HUES48 (cell line): ENCODE data around the gene TBC1D22A.

Source experiments
- H3K27ac ChIP-seq: one replicate; pipeline ENCODE4 v1.7.0; 2013; ENCODE audit warnings: low read depth, low read length, inconsistent platforms
- H3K27me3 ChIP-seq: 2 replicates; pipeline ENCODE4 v1.6.1; 2013; ENCODE audit warnings: mild to moderate bottlenecking, low read length; ENCODE audit not compliant: control insufficient read depth, insufficient read depth
- H3K36me3 ChIP-seq: 2 replicates; pipeline ENCODE4 v1.6.1; 2013; ENCODE audit warnings: low read length; ENCODE audit not compliant: control insufficient read depth, insufficient read depth
- H3K4me1 ChIP-seq: 2 replicates; pipeline ENCODE4 v1.6.1; 2013; ENCODE audit warnings: mild to moderate bottlenecking, low read length; ENCODE audit not compliant: control insufficient read depth, insufficient read depth
- H3K4me3 ChIP-seq: 2 replicates; pipeline ENCODE4 v1.5.1; 2013; ENCODE audit warnings: mild to moderate bottlenecking, low read depth, low read length
- H3K9ac ChIP-seq: 2 replicates; pipeline ENCODE4 v1.6.1; 2013; ENCODE audit warnings: mild to moderate bottlenecking, low read depth, low read length, moderate library complexity
- H3K9me3 ChIP-seq: 2 replicates; pipeline ENCODE4 v1.6.1; 2013; ENCODE audit warnings: low read length; ENCODE audit not compliant: control insufficient read depth, insufficient read depth

Gene TBC1D22A

DNA sequence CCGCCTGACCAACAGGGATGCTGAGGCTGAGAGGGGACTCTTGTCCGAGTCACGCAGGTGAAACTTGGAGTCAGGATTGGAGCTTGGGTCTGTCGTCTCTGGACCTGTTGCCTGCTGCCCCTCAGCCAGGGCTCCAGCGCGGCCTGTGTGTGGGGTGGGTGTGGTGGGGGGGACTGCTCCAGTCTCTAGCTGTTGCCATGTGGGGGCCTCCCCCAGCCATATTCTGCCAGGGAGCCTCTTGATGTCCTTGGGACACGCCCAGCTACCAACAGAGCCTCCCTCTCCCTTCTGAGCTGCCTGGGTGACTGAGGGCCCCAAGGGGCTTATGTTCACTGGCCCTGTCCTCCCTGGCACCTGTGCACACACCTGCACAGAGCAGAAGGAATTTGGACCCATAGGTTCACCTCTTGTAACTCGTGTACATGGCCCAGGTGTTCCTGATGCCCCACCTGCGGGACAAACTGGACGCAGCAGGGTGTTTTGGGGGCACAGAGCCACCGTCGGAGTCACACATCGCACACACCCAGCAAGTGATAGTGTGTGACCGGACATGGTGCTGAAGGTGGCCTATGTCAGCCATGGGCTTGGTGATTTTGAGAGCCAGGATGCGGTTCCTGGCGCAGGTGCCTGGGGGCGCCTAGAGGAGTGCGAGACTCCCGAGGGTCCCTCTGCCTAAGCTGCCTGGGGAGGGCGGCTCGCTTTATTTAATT is 252.3 kb downstream of the TBC1D22A start:
- no peak overlapping the region for H3K27ac ChIP-seq
- H3K36me3 ChIP-seq, result no peaks in the 10 kb centered on the region
- H3K4me1 ChIP-seq, result no peaks in the 10 kb centered on the region
- H3K9me3 ChIP-seq, result no peaks in the 10 kb centered on the region
- no peak overlapping the region for H3K9ac ChIP-seq
- H3K27me3 ChIP-seq, result no peaks in the 10 kb centered on the region
- no peak overlapping the region for H3K4me3 ChIP-seq

DNA sequence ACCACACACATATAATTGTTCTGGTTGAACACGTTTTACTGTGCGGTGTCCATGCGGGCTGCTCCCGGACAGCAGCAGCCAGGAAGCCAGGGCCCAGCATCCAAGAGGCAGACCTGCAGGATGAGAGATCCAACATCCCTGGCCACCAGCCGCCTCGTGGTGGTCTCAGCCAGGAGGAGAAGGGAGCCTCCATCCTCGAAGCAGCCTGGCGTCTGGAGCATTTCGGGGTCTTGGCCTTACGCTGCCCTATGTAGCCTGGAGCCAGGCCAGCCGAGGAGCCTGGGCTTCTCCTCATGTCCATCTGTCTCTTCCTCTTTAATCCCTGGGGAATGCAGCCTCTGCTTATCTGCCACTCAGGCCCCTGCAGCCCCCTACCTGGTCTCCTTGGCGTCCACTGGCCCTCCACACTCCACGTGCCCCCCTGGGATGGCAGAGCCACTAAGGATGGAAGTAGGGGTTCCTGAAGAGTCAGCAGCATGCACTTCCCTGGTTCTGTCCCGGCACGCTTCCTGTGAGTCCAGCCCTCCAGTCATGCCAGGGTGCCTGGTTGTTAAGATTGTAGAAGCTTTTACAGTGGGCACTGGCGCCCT is 253.2 kb downstream of the TBC1D22A start:
- Histone ChIP-seq H3K36me3 (no peaks in the 10 kb centered on the region), H3K27ac (no peak overlapping the region), H3K4me3 (no peak overlapping the region), H3K27me3 (no peaks in the 10 kb centered on the region), H3K9ac (no peak overlapping the region), H3K4me1 (no peaks in the 10 kb centered on the region), H3K9me3 (peaks cover 6% of the 10 kb centered on the region)

DNA sequence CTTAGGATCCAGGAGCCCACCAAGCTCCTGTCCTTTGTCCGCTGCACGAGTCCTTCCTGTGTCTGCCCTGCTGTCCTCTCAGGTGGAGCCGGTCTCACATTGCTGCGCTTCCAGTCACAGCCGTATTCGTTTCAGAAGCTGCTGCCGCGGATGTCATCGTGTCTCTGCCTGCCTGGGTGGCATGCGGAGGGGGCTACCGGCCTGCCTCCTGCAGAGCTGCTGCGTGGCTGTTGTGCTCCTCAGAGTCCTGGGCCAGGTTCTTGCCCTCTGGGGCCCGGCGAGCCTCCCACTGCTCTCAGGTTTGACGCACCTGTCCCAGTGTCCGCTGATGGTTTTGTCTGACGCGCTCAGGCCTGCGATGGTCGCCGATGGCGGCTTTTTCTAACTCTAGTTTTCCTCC is 254.2 kb downstream of the TBC1D22A start:
- H3K4me3 ChIP-seq, result no peak overlapping the region
- no peak overlapping the region for H3K9ac ChIP-seq
- no peaks in the 10 kb centered on the region for H3K36me3 ChIP-seq
- no peak overlapping the region for H3K27ac ChIP-seq
- peaks cover 13% of the 10 kb centered on the region for H3K9me3 ChIP-seq
- H3K27me3 ChIP-seq, result no peaks in the 10 kb centered on the region
- H3K4me1 ChIP-seq, result no peaks in the 10 kb centered on the region

DNA sequence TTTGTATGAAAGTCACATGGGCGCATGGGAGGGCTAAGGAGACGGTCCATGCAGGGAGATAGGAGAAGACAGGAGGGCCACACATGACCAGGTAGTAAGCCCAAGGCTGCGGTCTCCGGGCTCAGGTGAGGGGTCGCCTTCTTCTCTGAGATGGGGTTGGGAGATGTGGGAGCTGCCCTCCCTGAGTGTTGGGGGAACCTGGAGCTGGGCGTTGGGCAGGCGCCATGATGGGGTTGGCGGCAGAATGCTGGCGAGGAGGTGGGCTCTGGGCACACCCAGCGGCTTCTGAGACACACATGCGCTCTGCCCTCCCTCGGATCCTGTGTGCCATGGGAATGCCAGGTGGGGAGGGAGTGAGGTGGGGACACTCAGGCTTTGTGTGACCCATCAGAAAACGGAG is 254.8 kb downstream of the TBC1D22A start:
- no peaks in the 10 kb centered on the region for H3K36me3 ChIP-seq

DNA sequence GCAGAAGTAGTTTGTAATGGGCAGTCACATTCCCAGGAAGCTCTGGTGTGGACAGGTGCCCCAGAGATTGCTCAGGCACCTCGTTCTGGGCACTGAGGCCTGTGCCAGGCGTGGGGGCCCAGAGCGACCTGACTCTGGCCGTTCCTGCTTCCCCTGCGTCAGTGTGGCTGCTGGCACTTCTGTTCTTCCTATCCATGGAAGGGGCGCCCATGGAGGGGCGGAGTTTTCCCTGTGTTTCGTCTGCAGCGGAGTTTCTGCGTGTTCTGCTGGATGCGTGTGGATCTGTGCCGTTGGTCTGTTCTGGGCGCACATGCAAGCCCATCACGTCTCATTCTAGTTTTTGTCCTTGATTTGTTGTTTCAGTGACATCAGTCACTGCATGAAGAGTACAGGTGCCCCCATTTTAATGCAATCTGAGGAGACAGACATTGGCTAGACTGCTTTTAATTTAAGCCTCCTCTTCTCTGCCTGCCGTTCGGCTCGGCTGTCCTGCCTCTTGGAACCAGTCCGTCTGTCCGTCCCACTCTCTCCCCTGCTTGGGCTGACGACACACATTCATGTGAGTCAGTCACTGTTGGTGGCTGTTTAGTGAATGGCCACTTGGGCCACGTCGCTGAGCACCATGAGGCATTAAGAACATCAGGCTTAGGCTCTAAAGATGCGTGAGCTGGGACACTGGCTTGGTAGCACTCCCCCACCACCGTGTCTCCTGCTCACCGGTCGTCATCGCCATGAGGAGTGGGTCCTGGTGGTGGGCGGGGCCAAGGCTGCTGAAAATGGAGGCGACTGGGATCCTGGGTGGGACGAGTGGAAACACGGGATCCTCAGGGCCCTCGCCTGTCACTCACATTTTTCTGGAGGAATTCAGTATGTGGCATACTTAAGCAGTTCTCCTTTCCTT is 255.8 kb downstream of the TBC1D22A start:
- Histone ChIP-seq H3K4me3 (no peak overlapping the region), H3K9ac (no peak overlapping the region), H3K9me3 (peaks cover 13% of the 10 kb centered on the region), H3K27me3 (no peaks in the 10 kb centered on the region), H3K36me3 (no peaks in the 10 kb centered on the region), H3K27ac (no peak overlapping the region), H3K4me1 (no peaks in the 10 kb centered on the region)

More for the DNA sequence above, 254.8 kb downstream of the TBC1D22A start:
- no peak overlapping the region for H3K27ac ChIP-seq
- H3K9me3 ChIP-seq, result peaks cover 13% of the 10 kb centered on the region
- no peak overlapping the region for H3K4me3 ChIP-seq
- no peaks in the 10 kb centered on the region for H3K27me3 ChIP-seq
- no peaks in the 10 kb centered on the region for H3K4me1 ChIP-seq
- H3K9ac ChIP-seq, result no peak overlapping the region

DNA sequence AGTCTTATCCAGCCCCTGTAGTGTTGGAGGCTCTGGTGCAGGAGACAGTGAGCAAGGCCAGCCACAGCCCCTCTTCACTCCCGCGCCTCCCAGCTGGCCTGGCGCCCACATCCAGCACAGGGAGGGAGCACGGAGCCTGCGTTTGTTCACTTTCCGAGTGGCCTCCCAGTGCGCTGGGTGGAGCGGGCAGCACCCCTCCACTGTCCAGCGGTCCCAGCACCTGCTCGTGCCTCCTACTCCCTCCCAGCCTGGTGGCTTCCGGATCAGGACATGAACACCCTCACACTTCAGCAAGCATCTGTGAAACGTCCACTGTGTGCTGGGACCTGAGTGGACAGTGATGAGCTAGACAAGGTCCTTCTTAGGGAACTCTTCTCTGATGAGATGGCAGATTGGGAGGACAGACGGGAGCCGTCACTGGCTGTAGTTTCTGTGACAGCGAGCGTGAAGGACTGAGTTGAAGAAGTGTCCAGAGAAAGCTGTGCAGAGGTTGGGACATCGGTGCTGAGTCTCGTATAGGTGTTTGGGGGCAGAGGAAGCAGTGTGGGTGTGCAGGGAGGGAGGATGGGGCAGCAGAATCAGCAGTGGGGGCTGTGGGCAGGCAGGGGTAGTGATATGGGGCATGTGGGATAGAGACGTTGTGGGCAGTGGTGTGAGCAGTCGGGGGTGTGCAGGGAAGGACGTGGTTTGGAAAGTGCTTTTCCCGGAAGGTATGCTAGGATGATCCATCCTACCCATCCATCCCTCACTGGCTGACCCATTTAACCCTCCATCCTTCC is 256.8 kb downstream of the TBC1D22A start:
- no peak overlapping the region for H3K9ac ChIP-seq
- H3K9me3 ChIP-seq, result peaks cover 13% of the 10 kb centered on the region
- no peaks in the 10 kb centered on the region for H3K27me3 ChIP-seq
- no peak overlapping the region for H3K4me3 ChIP-seq
- no peaks in the 10 kb centered on the region for H3K36me3 ChIP-seq
- H3K27ac ChIP-seq, result no peak overlapping the region
- H3K4me1 ChIP-seq, result no peaks in the 10 kb centered on the region

DNA sequence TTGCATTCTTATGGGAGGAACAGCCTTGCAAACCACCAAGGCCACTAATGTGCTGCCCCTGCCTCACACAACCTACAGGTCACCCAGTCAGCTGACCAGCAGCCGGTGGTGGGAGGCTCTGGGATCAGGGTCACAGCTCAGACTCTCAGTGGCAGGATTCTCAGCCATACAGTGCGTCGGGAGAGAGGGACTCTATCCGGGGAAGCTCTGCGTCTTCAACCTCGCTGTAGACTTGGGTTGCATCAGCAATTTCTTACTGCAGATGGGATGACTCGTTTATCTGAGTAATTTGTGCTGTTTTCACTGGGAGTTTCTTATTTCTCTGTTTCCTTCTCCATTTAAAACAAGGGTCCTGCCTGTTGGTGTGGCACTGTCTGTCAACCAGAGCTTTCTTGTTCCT is 257.7 kb downstream of the TBC1D22A start:
- H3K9ac ChIP-seq, result no peak overlapping the region
- H3K36me3 ChIP-seq, result no peaks in the 10 kb centered on the region
- peaks cover 13% of the 10 kb centered on the region for H3K9me3 ChIP-seq
- no peaks in the 10 kb centered on the region for H3K4me1 ChIP-seq
- no peak overlapping the region for H3K4me3 ChIP-seq
- no peak overlapping the region for H3K27ac ChIP-seq
- no peaks in the 10 kb centered on the region for H3K27me3 ChIP-seq

DNA sequence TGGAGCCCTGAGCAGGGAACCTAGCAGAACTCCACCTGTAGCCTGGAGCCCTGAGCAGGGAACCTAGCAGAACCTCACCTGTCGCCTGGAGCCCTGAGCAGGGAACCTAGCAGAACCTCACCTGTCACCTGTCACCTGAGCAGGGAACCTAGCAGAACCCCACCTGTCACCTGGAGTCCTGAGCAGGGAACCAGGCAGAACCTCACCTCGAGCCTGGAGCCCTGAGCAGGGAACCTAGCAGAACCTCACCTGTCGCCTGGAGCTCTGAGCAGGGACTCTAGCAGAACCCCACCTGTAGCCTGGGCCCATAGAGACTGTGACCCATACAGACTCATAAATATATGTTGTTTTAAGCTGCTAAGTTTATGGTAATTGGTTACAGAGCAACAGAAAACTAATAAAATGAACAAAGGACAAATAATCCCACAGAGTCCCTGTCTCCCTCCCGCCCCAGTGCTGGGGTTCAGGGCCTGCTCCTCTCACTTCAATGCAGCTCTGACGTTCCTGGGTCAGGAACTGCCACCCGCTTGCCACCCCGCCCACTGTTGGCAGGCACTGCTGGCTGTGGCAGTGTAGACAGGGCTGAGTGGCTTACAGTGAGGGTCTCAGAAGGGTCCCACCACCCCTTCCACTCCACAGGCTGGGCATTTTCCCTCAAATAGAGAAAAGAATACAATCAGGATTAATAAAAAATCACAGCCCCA is 259.1 kb downstream of the TBC1D22A start:
- Histone ChIP-seq H3K36me3 (no peaks in the 10 kb centered on the region), H3K4me3 (no peak overlapping the region), H3K4me1 (peaks cover 2% of the 10 kb centered on the region), H3K9ac (no peak overlapping the region), H3K9me3 (peaks cover 13% of the 10 kb centered on the region), H3K27ac (no peak overlapping the region), H3K27me3 (no peaks in the 10 kb centered on the region)

DNA sequence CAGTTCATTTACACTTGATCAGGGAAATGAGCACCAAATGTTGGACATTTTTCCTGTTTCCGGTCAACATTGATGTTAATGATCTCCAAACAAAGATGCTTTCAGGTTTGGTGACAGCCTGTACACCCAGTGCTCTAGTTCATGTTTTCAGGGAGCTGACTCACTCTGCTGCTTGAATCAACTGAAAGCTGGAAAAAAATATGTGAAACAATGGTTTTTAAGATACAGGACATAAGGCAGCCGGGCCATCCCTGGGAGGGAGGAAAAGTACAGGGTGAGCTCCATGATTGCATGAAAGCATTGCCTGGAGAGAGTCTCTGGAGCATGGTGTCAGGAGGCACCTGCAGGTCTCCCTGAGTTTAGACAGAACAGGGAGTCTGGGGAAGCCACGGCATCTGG is 259.6 kb downstream of the TBC1D22A start:
- Histone ChIP-seq H3K9ac (no peak overlapping the region), H3K27me3 (no peaks in the 10 kb centered on the region), H3K4me1 (peaks cover 7% of the 10 kb centered on the region), H3K4me3 (no peak overlapping the region), H3K36me3 (no peaks in the 10 kb centered on the region), H3K9me3 (peaks cover 13% of the 10 kb centered on the region), H3K27ac (no peak overlapping the region)

DNA sequence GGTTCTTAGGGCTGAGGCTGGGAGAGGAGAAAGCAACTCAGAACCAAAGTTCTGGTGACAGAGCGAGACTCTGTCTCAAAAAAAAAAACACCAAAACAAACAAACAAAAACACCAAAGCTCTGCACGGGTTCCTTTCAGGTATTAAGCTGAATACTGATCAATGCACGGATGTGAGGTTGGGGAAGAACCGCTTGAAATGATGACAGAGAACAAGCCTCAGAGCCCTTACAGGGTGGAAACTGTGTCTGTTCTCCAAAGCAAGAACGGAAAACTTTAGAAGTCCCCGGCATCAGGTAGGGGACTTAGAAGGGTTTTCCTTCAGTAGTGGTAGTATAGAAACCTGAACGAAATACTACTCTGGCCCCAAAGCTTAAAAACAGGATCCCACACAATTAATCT is 260.0 kb downstream of the TBC1D22A start:
- Histone ChIP-seq H3K36me3 (no peaks in the 10 kb centered on the region), H3K4me3 (no peak overlapping the region), H3K4me1 (peaks cover 11% of the 10 kb centered on the region), H3K9ac (no peak overlapping the region), H3K9me3 (peaks cover 13% of the 10 kb centered on the region), H3K27ac (no peak overlapping the region), H3K27me3 (no peaks in the 10 kb centered on the region)
